IMR-90 (cell line): ENCODE results near the gene SERPINB2. TPM values are rescaled to one million over a fixed set of nuclear protein-coding genes. Genes with fewer than 3 reads are reported as not detected.
A peak's percentile ranks its signal among the peaks of the same experiment; 100 is the strongest.

Source experiments
- ATAC-seq: fragments of 200-7000 bp; cut with Tn5 transposase; 2 replicates; pipeline ENCODE4 v1.9.1; 2020; ENCODE audit warnings: low read depth, mild to moderate bottlenecking, moderate library complexity
- BruUV-seq: library from RNA; stranded (reverse); fragments of 400-500 nt; replicated peaks from 2 replicates; lab custom pipeline; 2021; lab: Mats Ljungman, UMichigan
- CTCF ChIA-PET: fragments of 300-600 bp; formaldehyde crosslinking; extraction: SDS; loops from one replicate; lab custom pipeline; 2021; ENCODE audit warnings: antibody characterized with exemption; lab: Yijun Ruan, JAX
- POLR2A ChIA-PET: fragments of 300-600 bp; sonication (Branson Sonifier 250); formaldehyde crosslinking; loops from one replicate; lab custom pipeline; 2022; ENCODE audit warnings: antibody characterized with exemption; ENCODE audit not compliant: unreplicated experiment; lab: Charles Lee
- DNase-seq: peaks from one replicate; pipeline ENCODE4 v3.0.0; 2013
- H2AFZ ChIP-seq: replicated peaks from 2 replicates; pipeline ENCODE3; 2013; ENCODE audit warnings: low read length, mild to moderate bottlenecking; ENCODE audit not compliant: poor library complexity
- H2AK5ac ChIP-seq: 2 replicates; pipeline ENCODE4 v1.6.1; 2013; ENCODE audit warnings: low read depth, low read length, inconsistent platforms
- H2AK9ac ChIP-seq: replicated peaks from 2 replicates; pipeline ENCODE3; 2013; ENCODE audit warnings: mild to moderate bottlenecking, low read depth, low read length, moderate library complexity; ENCODE audit not compliant: poor library complexity
- H2BK120ac ChIP-seq: 2 replicates; pipeline ENCODE4 v1.6.1; 2013; ENCODE audit warnings: low read depth, low read length, inconsistent platforms
- H2BK15ac ChIP-seq: 3 replicates; pipeline ENCODE4 v1.6.1; 2013; ENCODE audit warnings: low read depth, low read length, inconsistent platforms
- H2BK20ac ChIP-seq: 2 replicates; pipeline ENCODE4 v1.6.1; 2013; ENCODE audit warnings: low read depth, mild to moderate bottlenecking, inconsistent platforms, low read length, moderate library complexity
- H2BK5ac ChIP-seq: 2 replicates; pipeline ENCODE4 v1.6.1; 2013; ENCODE audit warnings: mild to moderate bottlenecking, low read depth, low read length, inconsistent platforms; ENCODE audit not compliant: poor library complexity, severe bottlenecking
- H3K14ac ChIP-seq: replicated peaks from 2 replicates; pipeline ENCODE4 v1.6.1; 2013; ENCODE audit warnings: low read depth, low read length, inconsistent platforms
- H3K18ac ChIP-seq: 2 replicates; pipeline ENCODE4 v1.6.1; 2013; ENCODE audit warnings: low read depth, low read length, control low read depth
- H3K23ac ChIP-seq: 2 replicates; pipeline ENCODE4 v1.6.1; 2013; ENCODE audit warnings: low read depth, low read length, inconsistent platforms
- H3K27ac ChIP-seq: 2 replicates; pipeline ENCODE4 v1.5.1; 2013; ENCODE audit warnings: mild to moderate bottlenecking, control low read depth, low read length; ENCODE audit not compliant: insufficient read depth
- H3K27me3 ChIP-seq: 2 replicates; pipeline ENCODE4 v1.6.1; 2013; ENCODE audit warnings: low read length; ENCODE audit not compliant: control insufficient read depth, insufficient read depth
- H3K36me3 ChIP-seq: 2 replicates; pipeline ENCODE4 v1.6.1; 2013; ENCODE audit warnings: low read length, mixed read lengths; ENCODE audit not compliant: control insufficient read depth, insufficient read depth
- H3K4ac ChIP-seq: 2 replicates; pipeline ENCODE4 v1.6.1; 2013; ENCODE audit warnings: low read depth, low read length, inconsistent platforms
- H3K4me1 ChIP-seq: 2 replicates; pipeline ENCODE4 v1.6.1; 2013; ENCODE audit warnings: low read length, mixed read lengths; ENCODE audit not compliant: control insufficient read depth, insufficient read depth
- H3K4me2 ChIP-seq: 2 replicates; pipeline ENCODE4 v1.6.1; 2013; ENCODE audit warnings: low read depth, mild to moderate bottlenecking, control low read depth, low read length, moderate library complexity
- H3K4me3 ChIP-seq: 2 replicates; pipeline ENCODE4 v1.5.1; 2013; ENCODE audit warnings: low read depth, mild to moderate bottlenecking, control low read depth, low read length, moderate library complexity; ENCODE audit not compliant: insufficient read depth
- H3K56ac ChIP-seq: 2 replicates; pipeline ENCODE4 v1.6.1; 2013; ENCODE audit warnings: low read length, inconsistent platforms; ENCODE audit not compliant: insufficient read depth; ENCODE audit errors: extremely low read depth
- H3K79me1 ChIP-seq, 2 experiments: 2 replicates each; pipeline ENCODE4 v1.6.1; 2013; ENCODE audit warnings: low read length in 2 of 2, inconsistent platforms in 1 of 2, low read depth in 1 of 2
- H3K9ac ChIP-seq: 2 replicates; pipeline ENCODE4 v1.6.1; 2013; ENCODE audit warnings: low read depth, low read length, control low read depth
- H3K9me1 ChIP-seq: 2 replicates; pipeline ENCODE4 v1.6.1; 2013; ENCODE audit warnings: low read length, inconsistent platforms; ENCODE audit not compliant: insufficient read depth
- H3K9me3 ChIP-seq: 2 replicates; pipeline ENCODE4 v1.6.1; 2013; ENCODE audit warnings: low read length; ENCODE audit not compliant: control insufficient read depth, insufficient read depth
- H4K20me1 ChIP-seq: 2 replicates; pipeline ENCODE4 v1.6.1; 2013; ENCODE audit warnings: low read length, inconsistent platforms; ENCODE audit not compliant: insufficient read depth
- H4K5ac ChIP-seq: 2 replicates; pipeline ENCODE4 v1.6.1; 2013; ENCODE audit warnings: mild to moderate bottlenecking, low read depth, low read length, control low read depth
- H4K8ac ChIP-seq, 2 experiments: 2 replicates each; pipeline ENCODE4 v1.6.1; 2013; ENCODE audit warnings: low read depth in 2 of 2, low read length in 2 of 2, control low read depth in 1 of 2, inconsistent platforms in 1 of 2
- H4K91ac ChIP-seq: 2 replicates; pipeline ENCODE4 v1.6.1; 2013; ENCODE audit warnings: low read depth, low read length, inconsistent platforms; ENCODE audit not compliant: insufficient read depth
- BHLHE40 ChIP-seq: fragments of 150-350 bp; IDR thresholded peaks from 2 replicates; pipeline ENCODE4 v1.6.1; 2016; ENCODE audit warnings: mild to moderate bottlenecking, low read depth, low read length
- CEBPB ChIP-seq: IDR thresholded peaks from 2 replicates; pipeline ENCODE4 v1.6.1; 2012; ENCODE audit warnings: low read depth, low read length, improper control_type of control experiment
- CHD1 ChIP-seq: IDR thresholded peaks from 2 replicates; pipeline ENCODE4 v1.6.1; 2012; ENCODE audit warnings: low read depth, low read length, improper control_type of control experiment
- CTCF ChIP-seq: conservative IDR thresholded peaks from 2 replicates; pipeline ENCODE4 v1.5.1; 2012; ENCODE audit warnings: mild to moderate bottlenecking, low read depth, low read length, improper control_type of control experiment
- FOS ChIP-seq: fragments of 150-350 bp; IDR thresholded peaks from 2 replicates; pipeline ENCODE4 v1.6.1; 2016; ENCODE audit warnings: low read depth, low read length
- MAFK ChIP-seq: IDR thresholded peaks from 2 replicates; pipeline ENCODE4 v1.6.1; 2012; ENCODE audit warnings: low read depth, low read length, improper control_type of control experiment
- MAZ ChIP-seq: IDR thresholded peaks from 2 replicates; pipeline ENCODE4 v1.6.1; 2012; ENCODE audit warnings: low read depth, mild to moderate bottlenecking, low read length, improper control_type of control experiment, moderate library complexity, borderline replicate concordance
- MXI1 ChIP-seq: IDR thresholded peaks from 2 replicates; pipeline ENCODE4 v1.6.1; 2012; ENCODE audit warnings: low read depth, mild to moderate bottlenecking, low read length, moderate library complexity, borderline replicate concordance
- NFE2L2 ChIP-seq: fragments of 150-350 bp; IDR thresholded peaks from 2 replicates; pipeline ENCODE4 v1.6.1; 2016; ENCODE audit warnings: low read depth, mild to moderate bottlenecking, low read length
- POLR2A ChIP-seq: IDR thresholded peaks from 2 replicates; pipeline ENCODE4 v1.6.1; 2012; ENCODE audit warnings: mild to moderate bottlenecking, low read depth, low read length
- RAD21 ChIP-seq: IDR thresholded peaks from 2 replicates; pipeline ENCODE4 v1.6.1; 2012; ENCODE audit warnings: low read length, improper control_type of control experiment
- RCOR1 ChIP-seq: IDR thresholded peaks from 2 replicates; pipeline ENCODE4 v1.6.1; 2012; ENCODE audit warnings: mild to moderate bottlenecking, low read length, improper control_type of control experiment; ENCODE audit not compliant: insufficient replicate concordance
- RFX5 ChIP-seq: IDR thresholded peaks from 2 replicates; pipeline ENCODE4 v1.8.0; 2012; ENCODE audit warnings: low read depth, mild to moderate bottlenecking, low read length, moderate library complexity
- SMC3 ChIP-seq: fragments of 150-350 bp; IDR thresholded peaks from 2 replicates; pipeline ENCODE4 v1.6.1; 2016; ENCODE audit warnings: low read depth, mild to moderate bottlenecking, antibody characterized with exemption, low read length, moderate library complexity
- WGBS, 2 experiments: methylation state at CpG; one replicate each; pipeline versions ENCODE4 v1.1.5 to v1.1.7; 2013; ENCODE audit warnings: missing lambda C conversion rate in 2 of 2; ENCODE audit not compliant: insufficient read length in 1 of 2; ENCODE audit errors: extremely low coverage in 2 of 2; 5-methylcytosine and 5-hydroxymethylcytosine counted together
- dilution Hi-C: fragments of 300-500 bp; cut with HindIII; formaldehyde crosslinking; loops from one replicate; pipeline ENCODE4 v1.14.3; 2018; ENCODE audit warnings: low sequenced_read_pairs; ENCODE audit not compliant: unreplicated experiment
- in situ Hi-C: fragments of 300-500 bp; cut with MboI; formaldehyde crosslinking; loops from 3 replicates; pipeline ENCODE4 v1.14.3; 2019; ENCODE audit warnings: low sequenced_read_pairs, inconsistent platforms, mixed read lengths
- intact Hi-C: fragments of 100-400 bp; cut with micrococcal nuclease; formaldehyde crosslinking; loops from 2 replicates; pipeline ENCODE4 v1.10.0; 2022
- polyA plus RNA-seq, 3 experiments: library from polyadenylated mRNA; depleted of rRNA; stranded (reverse); fragments of >200 nt; gene quantifications; 2 replicates each; pipeline ENCODE4 v1.2.3, GENCODE V29; 2012; ENCODE audit warnings: low replicate concordance in 1 of 3
- total RNA-seq: library from RNA; depleted of rRNA; stranded (reverse); fragments of >200 nt; gene quantifications from 2 replicates; pipeline ENCODE4 v1.2.3, GENCODE V29; 2012
- TF ChIP-seq, protein P1 (sequence below): fragments of 150-350 bp; IDR thresholded peaks from 2 replicates; pipeline ENCODE4 v1.6.1; 2017; ENCODE audit warnings: mild to moderate bottlenecking, antibody characterized with exemption, low read length, low read depth
- TF ChIP-seq, protein P2 (sequence below): fragments of 150-350 bp; IDR thresholded peaks from 2 replicates; pipeline ENCODE4 v1.6.1; 2016; ENCODE audit warnings: low read depth, mild to moderate bottlenecking, low read length, moderate library complexity, borderline replicate concordance

SERPINB2 gene
- total and polyA plus RNA-seq, 2 of the 4 experiments (the other 2 are of a cell fraction) = 32.1 to 43.0 TPM

GRCh38 chr18:63879709-63880108 lies 7.8 kb upstream of the SERPINB2 start:
- no peak for ATAC-seq
- Histone ChIP-seq H4K5ac (no peak overlapping the region), H2AK9ac (no peak overlapping the region), H3K18ac (no peak overlapping the region), H3K4ac (no peak overlapping the region), H3K27ac (no peak overlapping the region), H3K27me3 (no peaks in the 10 kb centered on the region), H3K4me1 (no peaks in the 10 kb centered on the region; the same call in 1 of the 2 replicates), H3K9me1 (peaks cover 2% of the 10 kb centered on the region; the same call in 1 of the 2 replicates), H3K79me1 (no peaks in the 10 kb centered on the region), H4K8ac (no peak overlapping the region), H2BK5ac (no peak overlapping the region), H2BK20ac (no peak overlapping the region), H3K9ac (no peak overlapping the region), H2AFZ (no peak overlapping the region), H3K4me2 (no peak overlapping the region), H2BK120ac (peak overlapping the region; percentile 0; the same call in 1 of the 2 replicates), H3K36me3 (no peaks in the 10 kb centered on the region), H2BK15ac (no peak overlapping the region), H2AK5ac (no peak overlapping the region), H3K4me3 (no peak overlapping the region), H4K91ac (no peak overlapping the region), H3K56ac (no peak overlapping the region), H4K20me1 (no peaks in the 10 kb centered on the region), H3K14ac (no peak overlapping the region), H3K9me3 (no peaks in the 10 kb centered on the region), H3K23ac (no peak overlapping the region)
- WGBS, 2 experiments = no CpG with 5 or more reads among the region's 2 CpGs
- ChIA-PET CTCF (no interaction called here), POLR2A (no interaction called here)
- dilution Hi-C loops (no loop called here), in situ Hi-C loops (no loop called here), intact Hi-C loops (loop anchor here (5.0 kb wide), 1 partner anchor 98 kb away; no protein-coding TSS in a partner anchor)
- peak; percentile 62 for DNase-seq
- TF ChIP-seq, protein P1, sequence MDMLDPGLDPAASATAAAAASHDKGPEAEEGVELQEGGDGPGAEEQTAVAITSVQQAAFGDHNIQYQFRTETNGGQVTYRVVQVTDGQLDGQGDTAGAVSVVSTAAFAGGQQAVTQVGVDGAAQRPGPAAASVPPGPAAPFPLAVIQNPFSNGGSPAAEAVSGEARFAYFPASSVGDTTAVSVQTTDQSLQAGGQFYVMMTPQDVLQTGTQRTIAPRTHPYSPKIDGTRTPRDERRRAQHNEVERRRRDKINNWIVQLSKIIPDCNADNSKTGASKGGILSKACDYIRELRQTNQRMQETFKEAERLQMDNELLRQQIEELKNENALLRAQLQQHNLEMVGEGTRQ = no peak
- TF ChIP-seq MAFK (no peak), CEBPB (peak; percentile 70), SMC3 (no peak), RFX5 (no peak), BHLHE40 (no peak), MAZ (no peak), MXI1 (no peak), CHD1 (no peak), FOS (0 out of 2 replicates have a peak, but pooled peaks have one; percentile 34), CTCF (no peak), RCOR1 (no peak), NFE2L2 (no peak), RAD21 (no peak), POLR2A (no peak)
- TF ChIP-seq, protein P2, sequence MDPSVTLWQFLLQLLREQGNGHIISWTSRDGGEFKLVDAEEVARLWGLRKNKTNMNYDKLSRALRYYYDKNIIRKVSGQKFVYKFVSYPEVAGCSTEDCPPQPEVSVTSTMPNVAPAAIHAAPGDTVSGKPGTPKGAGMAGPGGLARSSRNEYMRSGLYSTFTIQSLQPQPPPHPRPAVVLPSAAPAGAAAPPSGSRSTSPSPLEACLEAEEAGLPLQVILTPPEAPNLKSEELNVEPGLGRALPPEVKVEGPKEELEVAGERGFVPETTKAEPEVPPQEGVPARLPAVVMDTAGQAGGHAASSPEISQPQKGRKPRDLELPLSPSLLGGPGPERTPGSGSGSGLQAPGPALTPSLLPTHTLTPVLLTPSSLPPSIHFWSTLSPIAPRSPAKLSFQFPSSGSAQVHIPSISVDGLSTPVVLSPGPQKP = no peak
- no TSS peak for BruUV-seq
